Mesenchymal stem cell (in vitro differentiated cells and primary cell): ENCODE measurements around the gene PLK3.
"Not testable (repeated sequence)": the region's sequence is repeated elsewhere in the genome, so short reads cannot be mapped to it uniquely, and the experiment has no call there.

Source experiments
- DNase-seq: peaks from one replicate; pipeline ENCODE4 v3.0.0-alpha.2; 2013
- H2AFZ ChIP-seq: one replicate; pipeline ENCODE4 v1.6.1; 2013; ENCODE audit warnings: low read depth, mild to moderate bottlenecking, control low read depth, inconsistent platforms, low read length, moderate library complexity
- H2AK5ac ChIP-seq: 2 replicates; pipeline ENCODE4 v1.6.1; 2013; ENCODE audit warnings: low read length, moderate library complexity, mild to moderate bottlenecking, inconsistent platforms; ENCODE audit not compliant: severe bottlenecking
- H2BK120ac ChIP-seq: one replicate; pipeline ENCODE4 v1.6.1; 2013; ENCODE audit warnings: low read depth, mild to moderate bottlenecking, inconsistent platforms, low read length, moderate library complexity
- H2BK12ac ChIP-seq, 2 experiments: one replicate each; pipeline ENCODE4 v1.6.1; 2013; ENCODE audit warnings: inconsistent platforms in 2 of 2, low read length in 2 of 2, mild to moderate bottlenecking in 2 of 2, moderate library complexity in 2 of 2, control low read depth in 1 of 2
- H2BK15ac ChIP-seq: one replicate; pipeline ENCODE4 v1.6.1; 2013; ENCODE audit warnings: mild to moderate bottlenecking, low read depth, inconsistent platforms; ENCODE audit not compliant: poor library complexity, severe bottlenecking
- H2BK5ac ChIP-seq: 2 replicates; pipeline ENCODE4 v1.6.1; 2013; ENCODE audit warnings: low read depth, mild to moderate bottlenecking, low read length, control low read depth, inconsistent platforms; ENCODE audit not compliant: poor library complexity, severe bottlenecking
- H3K14ac ChIP-seq, 2 experiments: one replicate each; pipeline ENCODE4 v1.6.1; 2013; ENCODE audit warnings: inconsistent platforms in 2 of 2, low read length in 2 of 2, control low read depth in 1 of 2, mild to moderate bottlenecking in 1 of 2, moderate library complexity in 1 of 2
- H3K18ac ChIP-seq, 2 experiments: one replicate each; pipeline ENCODE4 v1.6.1; 2013; ENCODE audit warnings: inconsistent platforms in 2 of 2, low read length in 2 of 2, control low read depth in 1 of 2, low read depth in 1 of 2, mild to moderate bottlenecking in 1 of 2
- H3K23ac ChIP-seq, 2 experiments: one replicate each; pipeline ENCODE4 v1.6.1; 2013; ENCODE audit warnings: inconsistent platforms in 2 of 2, low read length in 2 of 2, mild to moderate bottlenecking in 2 of 2, moderate library complexity in 2 of 2, control low read depth in 1 of 2
- H3K27ac ChIP-seq: 2 replicates; pipeline ENCODE4 v1.5.1; 2013; ENCODE audit warnings: mild to moderate bottlenecking, moderate library complexity, low read length, control low read depth, inconsistent platforms; ENCODE audit not compliant: poor library complexity, severe bottlenecking
- H3K27me3 ChIP-seq, 2 experiments: 2 replicates each; pipeline versions ENCODE4 v1.6.1 to v1.7.0; 2013; ENCODE audit warnings: low read length in 2 of 2, mild to moderate bottlenecking in 2 of 2, moderate library complexity in 2 of 2, control low read depth in 1 of 2, inconsistent platforms in 1 of 2; ENCODE audit not compliant: control insufficient read depth in 1 of 2, insufficient read depth in 1 of 2
- H3K36me3 ChIP-seq, 2 experiments: 2 replicates each; pipeline versions ENCODE4 v1.6.1 to v1.7.0; 2013; ENCODE audit warnings: low read length in 2 of 2, control low read depth in 1 of 2, inconsistent platforms in 1 of 2, low read depth in 1 of 2, mild to moderate bottlenecking in 1 of 2; ENCODE audit not compliant: insufficient read depth in 2 of 2, control insufficient read depth in 1 of 2
- H3K4ac ChIP-seq, 2 experiments: one replicate each; pipeline ENCODE4 v1.6.1; 2013; ENCODE audit warnings: inconsistent platforms in 2 of 2, low read length in 2 of 2, mild to moderate bottlenecking in 2 of 2, moderate library complexity in 2 of 2, control low read depth in 1 of 2, low read depth in 1 of 2
- H3K4me1 ChIP-seq: 2 replicates; pipeline ENCODE4 v1.6.1; 2013; ENCODE audit warnings: low read depth, low read length, control low read depth; ENCODE audit not compliant: control insufficient read depth, insufficient read depth
- H3K4me2 ChIP-seq: 2 replicates; pipeline ENCODE4 v1.6.1; 2013; ENCODE audit warnings: low read length, mild to moderate bottlenecking, inconsistent platforms; ENCODE audit not compliant: poor library complexity, severe bottlenecking
- H3K4me3 ChIP-seq, 2 experiments: 2 replicates each; pipeline versions ENCODE4 v1.5.1 to v1.7.0; 2013; ENCODE audit warnings: low read length in 2 of 2, mild to moderate bottlenecking in 2 of 2, control low read depth in 1 of 2, low read depth in 1 of 2; ENCODE audit not compliant: insufficient read depth in 1 of 2
- H3K79me1 ChIP-seq: replicated peaks from 2 replicates; pipeline ENCODE4 v1.6.1; 2013; ENCODE audit warnings: mild to moderate bottlenecking, control low read depth, low read length, inconsistent platforms; ENCODE audit not compliant: poor library complexity, severe bottlenecking
- H3K9ac ChIP-seq: 2 replicates; pipeline ENCODE4 v1.7.0; 2013; ENCODE audit warnings: mild to moderate bottlenecking, low read length, moderate library complexity
- H3K9me3 ChIP-seq: 2 replicates; pipeline ENCODE4 v1.7.0; 2013; ENCODE audit warnings: mild to moderate bottlenecking, low read length; ENCODE audit not compliant: control insufficient read depth
- H4K8ac ChIP-seq: one replicate; pipeline ENCODE4 v1.6.1; 2013; ENCODE audit warnings: inconsistent platforms, mild to moderate bottlenecking, low read length, moderate library complexity
- H4K91ac ChIP-seq: one replicate; pipeline ENCODE4 v1.6.1; 2013; ENCODE audit warnings: mild to moderate bottlenecking, low read length, inconsistent platforms
- WGBS: methylation state at CpG from one replicate; pipeline ENCODE4 v1.1.7; 2013; ENCODE audit warnings: mixed read lengths; 5-methylcytosine and 5-hydroxymethylcytosine counted together

PLK3 gene

DNA sequence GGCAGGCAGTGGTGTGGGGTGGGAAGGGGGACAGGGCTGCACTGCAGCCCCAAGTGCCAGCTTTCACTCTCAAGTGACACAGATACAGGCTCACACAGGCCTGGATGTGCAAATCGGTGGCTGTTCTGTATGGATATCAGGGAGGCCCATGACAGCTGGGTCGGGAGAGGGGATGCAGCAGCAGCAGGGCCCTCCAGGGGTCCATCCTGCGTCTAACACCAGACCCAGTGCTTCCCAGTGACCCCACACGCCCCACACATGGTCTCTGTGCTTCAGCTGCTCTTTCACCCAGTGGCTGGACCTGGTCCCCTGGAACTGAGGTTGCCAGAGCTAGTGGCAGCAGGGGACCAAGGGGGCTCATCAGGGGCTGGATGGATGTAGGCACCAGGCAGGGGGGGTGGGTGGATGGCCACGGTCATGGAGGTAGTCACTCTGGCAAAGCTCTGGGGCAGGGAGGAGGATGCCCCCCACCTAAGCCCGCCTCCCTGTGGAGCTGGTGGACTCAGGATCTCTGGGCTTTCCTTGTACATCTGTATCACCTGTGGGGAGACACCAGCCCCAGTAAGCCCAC, 22.0 kb downstream of the PLK3 start:
- H3K9ac ChIP-seq: no peak overlapping the region
- 83% methylated on average over 6 of the region's 6 CpGs for WGBS
- H3K9me3 ChIP-seq: no peaks in the 10 kb centered on the region
- no peak overlapping the region for H4K8ac ChIP-seq
- H3K27ac ChIP-seq: no peak overlapping the region
- H2BK120ac ChIP-seq: no peak overlapping the region
- H3K14ac ChIP-seq: no peak overlapping the region
- no peak overlapping the region for H2BK15ac ChIP-seq
- DNase-seq: no peak
- no peak overlapping the region for H2AFZ ChIP-seq
- no peaks in the 10 kb centered on the region for H3K79me1 ChIP-seq
- no peaks in the 10 kb centered on the region for H3K27me3 ChIP-seq
- no peak overlapping the region for H3K4me3 ChIP-seq
- H2AK5ac ChIP-seq: no peak overlapping the region
- peak overlapping the region in 1 of 2 experiments; percentile 18 for H3K18ac ChIP-seq
- peak overlapping the region; percentile 1 to 68 for H2BK12ac ChIP-seq
- no peak overlapping the region for H4K91ac ChIP-seq
- no peak overlapping the region for H3K23ac ChIP-seq
- no peak overlapping the region for H3K4ac ChIP-seq
- no peak overlapping the region for H2BK5ac ChIP-seq
- H3K4me2 ChIP-seq: no peak overlapping the region
- H3K36me3 ChIP-seq: peaks cover 3% of the 10 kb centered on the region in 2 experiments
- H3K4me1 ChIP-seq: peaks cover 15% of the 10 kb centered on the region

DNA sequence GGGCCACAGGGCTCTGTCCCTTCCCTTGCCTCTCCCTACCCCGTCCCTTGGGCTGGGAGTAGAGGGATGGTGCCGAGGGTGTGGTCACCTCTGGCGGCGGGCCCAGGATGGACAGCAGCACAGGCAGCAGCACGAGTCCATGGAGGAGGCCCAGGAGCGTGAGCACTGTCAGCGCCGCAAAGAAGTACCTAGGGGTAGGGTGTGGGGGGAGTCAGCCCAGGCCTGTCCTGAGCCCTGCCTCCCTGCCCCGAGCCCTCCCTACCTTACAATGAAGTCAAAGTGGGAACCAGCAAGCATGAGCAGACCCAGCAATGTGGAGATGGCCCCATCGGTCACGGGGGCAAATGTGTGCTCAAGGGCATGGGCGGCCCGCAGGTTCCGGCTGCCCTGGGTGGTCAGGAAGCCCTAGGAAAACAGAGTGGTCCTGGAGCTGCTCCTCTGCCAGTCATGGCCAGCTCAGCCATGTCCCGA, 22.8 kb downstream of the PLK3 start:
- Histone ChIP-seq H3K18ac (peak overlapping the region in 1 of 2 experiments; percentile 28), H2BK12ac (peak overlapping the region in 1 of 2 experiments; percentile 61), H3K27me3 (no peaks in the 10 kb centered on the region), H3K9me3 (no peaks in the 10 kb centered on the region), H3K9ac (no peak overlapping the region), H3K4me3 (no peak overlapping the region), H2BK5ac (no peak overlapping the region), H2AFZ (no peak overlapping the region), H4K8ac (peak overlapping the region; percentile 42), H3K4ac (no peak overlapping the region), H3K4me1 (peaks cover 15% of the 10 kb centered on the region), H3K36me3 (peaks cover 0 to 3% of the 10 kb centered on the region in 2 experiments), H3K23ac (peak overlapping the region in 1 of 2 experiments; percentile 18), H3K27ac (no peak overlapping the region), H4K91ac (peak overlapping the region; percentile 9), H2BK120ac (no peak overlapping the region), H3K14ac (peak overlapping the region in 1 of 2 experiments; percentile 55), H3K79me1 (no peaks in the 10 kb centered on the region), H3K4me2 (no peak overlapping the region), H2AK5ac (no peak overlapping the region), H2BK15ac (no peak overlapping the region)
- no peak for DNase-seq
- WGBS: 98% methylated on average over 15 of the region's 15 CpGs

DNA sequence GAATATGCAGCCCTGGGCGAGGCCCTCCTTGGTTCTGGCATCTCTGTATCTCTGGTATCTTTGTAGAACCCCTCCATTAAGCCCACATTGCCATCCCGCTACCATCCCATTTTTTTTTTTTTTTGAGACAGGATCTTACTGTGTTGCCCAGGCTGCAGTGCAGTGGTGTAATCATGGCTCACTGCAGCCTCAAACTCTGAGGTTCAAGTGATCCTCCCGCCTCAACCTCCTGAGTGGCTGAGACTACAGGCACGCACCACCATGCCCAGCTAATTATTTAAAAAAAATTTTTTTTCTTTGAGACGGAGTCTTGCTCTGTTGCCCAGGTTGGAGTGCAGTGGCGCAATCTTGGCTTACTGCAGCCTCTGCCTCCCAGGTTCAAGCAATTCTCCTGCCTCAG, 24.2 kb downstream of the PLK3 start:
- H2BK5ac ChIP-seq, H2BK120ac ChIP-seq, H3K18ac ChIP-seq, H2BK15ac ChIP-seq, H3K27ac ChIP-seq, H3K23ac ChIP-seq, H2BK12ac ChIP-seq, H3K36me3 ChIP-seq, H4K8ac ChIP-seq, H3K79me1 ChIP-seq, H3K4me3 ChIP-seq, H2AFZ ChIP-seq, H3K27me3 ChIP-seq, H3K9me3 ChIP-seq, H3K14ac ChIP-seq, H3K4me2 ChIP-seq, H2AK5ac ChIP-seq, H4K91ac ChIP-seq, DNase-seq, H3K9ac ChIP-seq, H3K4ac ChIP-seq: not testable (repeated sequence)
- 98% methylated on average over 6 of the region's 6 CpGs for WGBS
- peaks cover 13% of the 10 kb centered on the region for H3K4me1 ChIP-seq

DNA sequence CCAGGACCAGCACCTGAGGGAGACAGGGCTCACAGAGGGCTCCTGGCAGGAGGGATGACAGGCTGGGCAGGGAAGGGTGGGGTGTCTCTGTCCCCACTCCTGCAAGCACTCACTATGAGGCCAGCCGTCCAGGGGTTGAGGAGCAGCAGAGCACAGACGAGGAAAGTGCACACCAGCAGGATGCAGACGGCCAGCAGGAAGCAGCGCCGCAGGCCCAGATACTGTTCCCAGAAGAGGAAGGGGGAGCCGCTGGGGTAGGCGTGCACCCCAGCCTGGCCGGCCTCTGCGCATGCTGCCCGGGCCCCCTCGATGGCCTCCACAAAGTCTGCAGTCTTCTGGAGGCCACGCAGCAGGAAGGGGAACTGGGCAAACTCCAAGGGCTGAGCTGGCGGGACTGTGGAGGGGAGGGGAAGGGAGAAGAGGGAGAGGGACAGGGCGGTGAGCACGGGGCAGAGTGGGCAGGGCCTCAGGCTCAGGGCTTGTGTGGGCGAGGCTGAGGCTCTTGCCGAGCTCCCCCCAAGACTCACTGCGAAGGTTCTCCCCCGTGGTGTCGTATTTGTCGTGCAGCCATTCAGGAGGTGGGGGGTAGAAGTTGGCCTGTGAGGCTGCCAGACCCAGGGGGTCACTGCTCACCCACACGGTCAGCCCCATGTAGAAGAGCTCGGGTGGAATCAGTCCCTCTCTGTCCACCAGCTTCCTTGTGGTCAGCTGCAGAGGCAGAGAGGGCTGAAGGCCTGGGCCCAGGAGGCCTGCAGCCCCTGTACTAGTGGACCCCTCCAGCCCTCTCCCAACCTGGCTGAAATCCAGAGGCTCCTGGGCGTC, 26.4 kb downstream of the PLK3 start:
- no peak for DNase-seq
- no peak overlapping the region for H2BK120ac ChIP-seq
- H2AFZ ChIP-seq: no peak overlapping the region
- H3K9me3 ChIP-seq: no peaks in the 10 kb centered on the region
- H3K18ac ChIP-seq: peak overlapping the region in 1 of 2 experiments; percentile 13
- peak overlapping the region; percentile 54 for H4K91ac ChIP-seq
- H3K4me2 ChIP-seq: no peak overlapping the region
- no peak overlapping the region for H2BK5ac ChIP-seq
- no peak overlapping the region for H3K23ac ChIP-seq
- H3K4me1 ChIP-seq: peaks cover 9% of the 10 kb centered on the region
- peak overlapping the region in 1 of 2 experiments; percentile 33 for H2BK12ac ChIP-seq
- peak overlapping the region; percentile 74 for H3K9ac ChIP-seq
- no peak overlapping the region for H3K4ac ChIP-seq
- no peaks in the 10 kb centered on the region for H3K79me1 ChIP-seq
- peaks cover 0 to 3% of the 10 kb centered on the region in 2 experiments for H3K36me3 ChIP-seq
- H2AK5ac ChIP-seq: no peak overlapping the region
- H3K27me3 ChIP-seq: no peaks in the 10 kb centered on the region
- H2BK15ac ChIP-seq: peak overlapping the region; percentile 36
- peak overlapping the region; percentile 57 for H4K8ac ChIP-seq
- H3K27ac ChIP-seq: no peak overlapping the region
- WGBS: 85% methylated on average over 24 of the region's 24 CpGs
- H3K14ac ChIP-seq: peak overlapping the region in 1 of 2 experiments; percentile 4
- H3K4me3 ChIP-seq: peak overlapping the region in 1 of 2 experiments; percentile 48
